AG08396 (cell line): ENCODE measurements around the gene CFAP300.

Experiments used
- DNase-seq: peaks from one replicate; pipeline ENCODE4 v3.0.0; 2012; ENCODE audit warnings: low spot score, mixed read lengths

Gene CFAP300

GRCh38 chr11:102073253-102073652, 26.0 kb downstream of the CFAP300 start:
- DNase-seq, result no peak

GRCh38 chr11:102079625-102080024, 32.4 kb downstream of the CFAP300 start:
- DNase-seq, result no peak

- DNase-seq, result no peak
Measured at GRCh38 chr11:102081313-102081712, 34.1 kb downstream of the CFAP300 start.

GRCh38 chr11:102085864-102086551, 38.8 kb downstream of the CFAP300 start:
- no peak for DNase-seq

- DNase-seq, result no peak
Measured at GRCh38 chr11:102097186-102097585, 49.9 kb downstream of the CFAP300 start.

GRCh38 chr11:102099755-102100154, 52.5 kb downstream of the CFAP300 start:
- no peak for DNase-seq

- no peak for DNase-seq
Measured at GRCh38 chr11:102108734-102109440, 61.6 kb downstream of the CFAP300 start.

GRCh38 chr11:102109896-102110760, 62.9 kb downstream of the CFAP300 start, which contains the start of gene YAP1:
Gene YAP1, plus strand, starts transcription at chr11:102110447. Its CDS starts 402 bp downstream, at chr11:102110849.
- peak; percentile 92 for DNase-seq

- DNase-seq, result no peak
Measured at GRCh38 chr11:102110761-102111010, 63.4 kb downstream of the CFAP300 start.

- DNase-seq, result peak; percentile 84
Measured at GRCh38 chr11:102111011-102111786, 64.0 kb downstream of the CFAP300 start.

GRCh38 chr11:102111787-102112508, 64.7 kb downstream of the CFAP300 start:
- DNase-seq, result peak; percentile 78

GRCh38 chr11:102112509-102112821, 65.2 kb downstream of the CFAP300 start:
- no peak for DNase-seq

GRCh38 chr11:102114032-102114431, 66.8 kb downstream of the CFAP300 start:
- DNase-seq, result no peak

GRCh38 chr11:102115557-102115956, 68.3 kb downstream of the CFAP300 start:
- DNase-seq, result peak; percentile 30

- DNase-seq, result no peak
Measured at GRCh38 chr11:102116453-102117205, 69.4 kb downstream of the CFAP300 start.

- no peak for DNase-seq
Measured at GRCh38 chr11:102117472-102118113, 70.4 kb downstream of the CFAP300 start.

GRCh38 chr11:102118937-102119336, 71.7 kb downstream of the CFAP300 start:
- DNase-seq, result no peak

GRCh38 chr11:102119997-102120396, 72.8 kb downstream of the CFAP300 start:
- no peak for DNase-seq

GRCh38 chr11:102120437-102120973, 73.3 kb downstream of the CFAP300 start:
- DNase-seq, result no peak

GRCh38 chr11:102121329-102121728, 74.1 kb downstream of the CFAP300 start:
- no peak for DNase-seq
